IPS-20b (cell line): Measurements from ENCODE around the gene TCF7L1.
A peak's percentile ranks its signal among the peaks of the same experiment; 100 is the strongest.

ENCODE experiments used
- H3K27ac ChIP-seq: one replicate; pipeline ENCODE4 v1.5.1; 2013; ENCODE audit warnings: low read length
- H3K27me3 ChIP-seq: 2 replicates; pipeline ENCODE4 v1.6.1; 2013; ENCODE audit warnings: mild to moderate bottlenecking, low read length, inconsistent platforms; ENCODE audit not compliant: insufficient read depth
- H3K36me3 ChIP-seq: 2 replicates; pipeline ENCODE4 v1.6.1; 2013; ENCODE audit warnings: low read depth, mild to moderate bottlenecking, inconsistent platforms, low read length, moderate library complexity; ENCODE audit not compliant: insufficient read depth
- H3K4me1 ChIP-seq: 2 replicates; pipeline ENCODE4 v1.6.1; 2013; ENCODE audit warnings: mild to moderate bottlenecking, control low read depth, inconsistent platforms, low read length, moderate library complexity; ENCODE audit not compliant: insufficient read depth
- H3K4me3 ChIP-seq: 2 replicates; pipeline ENCODE4 v1.5.1; 2013; ENCODE audit warnings: mild to moderate bottlenecking, low read length, inconsistent platforms
- H3K9ac ChIP-seq: 2 replicates; pipeline ENCODE4 v1.6.1; 2013; ENCODE audit warnings: low read depth, mild to moderate bottlenecking, inconsistent platforms, low read length, moderate library complexity
- H3K9me3 ChIP-seq: 2 replicates; pipeline ENCODE4 v1.6.1; 2013; ENCODE audit warnings: mild to moderate bottlenecking, low read depth, low read length, inconsistent platforms; ENCODE audit not compliant: insufficient read depth

Gene TCF7L1

GRCh38 chr2:85178154-85178553 lies 45.0 kb downstream of the TCF7L1 start:
- Histone ChIP-seq H3K36me3 (peaks cover 19% of the 10 kb centered on the region; the same call in 1 of the 2 replicates), H3K27me3 (no peaks in the 10 kb centered on the region), H3K4me1 (peaks cover 52% of the 10 kb centered on the region), H3K9me3 (no peaks in the 10 kb centered on the region), H3K9ac (peak overlapping the region; percentile 43; the same call in 1 of the 2 replicates), H3K27ac (peak overlapping the region; percentile 25), H3K4me3 (no peak overlapping the region)

GRCh38 chr2:85178980-85179411 lies 45.8 kb downstream of the TCF7L1 start:
- Histone ChIP-seq H3K9me3 (no peaks in the 10 kb centered on the region), H3K27me3 (no peaks in the 10 kb centered on the region), H3K4me1 (peaks cover 52% of the 10 kb centered on the region), H3K4me3 (peak overlapping the region; percentile 33; the same call in 1 of the 2 replicates), H3K27ac (no peak overlapping the region), H3K9ac (peak overlapping the region; percentile 43; the same call in 1 of the 2 replicates), H3K36me3 (peaks cover 19% of the 10 kb centered on the region; the same call in 1 of the 2 replicates)

DNA sequence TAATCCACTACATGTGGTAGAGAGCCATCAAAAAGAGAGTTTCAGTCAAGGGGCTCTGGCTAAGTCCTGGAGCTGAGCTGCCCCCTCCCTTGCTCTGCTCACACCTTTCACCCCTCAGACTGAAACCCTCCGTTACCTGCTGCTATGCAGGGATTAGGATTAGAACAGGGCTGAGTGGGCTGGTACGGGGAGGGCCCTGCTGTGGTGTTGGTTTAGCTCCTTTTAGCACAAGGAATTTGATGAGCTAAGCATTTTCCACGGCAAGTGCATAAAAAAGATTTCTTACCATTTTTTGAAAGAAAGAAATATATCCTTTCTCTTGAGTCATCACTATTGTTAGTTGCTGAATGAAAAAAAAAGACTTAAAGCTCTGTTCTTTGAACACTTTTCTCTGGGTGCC lies 46.3 kb downstream of the TCF7L1 start:
- peaks cover 19% of the 10 kb centered on the region; the same call in 1 of the 2 replicates for H3K36me3 ChIP-seq
- H3K9ac ChIP-seq = no peak overlapping the region
- peak overlapping the region; percentile 33; the same call in 1 of the 2 replicates for H3K4me3 ChIP-seq
- H3K4me1 ChIP-seq = peaks cover 52% of the 10 kb centered on the region
- no peaks in the 10 kb centered on the region for H3K27me3 ChIP-seq
- H3K27ac ChIP-seq = no peak overlapping the region
- H3K9me3 ChIP-seq = no peaks in the 10 kb centered on the region

- Histone ChIP-seq H3K4me3 (no peak overlapping the region), H3K9ac (peak overlapping the region; percentile 47; the same call in 1 of the 2 replicates), H3K36me3 (peaks cover 19% of the 10 kb centered on the region; the same call in 1 of the 2 replicates), H3K27me3 (no peaks in the 10 kb centered on the region), H3K9me3 (no peaks in the 10 kb centered on the region), H3K27ac (no peak overlapping the region), H3K4me1 (peaks cover 42% of the 10 kb centered on the region)
Observed at GRCh38 chr2:85180322-85181133, 47.3 kb downstream of the TCF7L1 start.

DNA sequence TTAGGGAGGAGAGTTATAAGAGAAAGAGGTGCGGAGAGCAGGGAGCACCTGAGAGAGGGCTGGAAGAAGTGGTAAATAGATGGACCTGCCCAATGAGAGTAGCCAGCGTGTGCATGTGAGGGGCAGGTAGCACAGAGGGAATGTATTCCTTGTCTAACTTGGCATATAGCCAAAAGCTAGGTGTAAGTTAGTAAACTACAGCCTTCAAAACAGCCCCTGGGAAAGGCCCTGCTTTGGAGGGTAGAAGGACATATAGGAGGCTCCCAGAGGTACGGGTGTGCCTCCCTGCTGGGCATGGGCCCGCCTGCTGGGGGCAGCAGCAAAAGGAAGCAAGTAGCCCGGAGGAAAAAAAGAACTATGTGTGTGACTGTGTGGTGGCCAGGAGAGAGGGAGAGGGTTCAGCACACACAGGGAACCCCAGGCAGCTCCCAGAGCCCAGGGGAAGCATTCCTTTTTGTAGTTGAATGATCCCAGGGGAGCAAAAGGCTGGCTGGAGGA lies 48.0 kb downstream of the TCF7L1 start:
- Histone ChIP-seq H3K9ac (peak overlapping the region; percentile 47; the same call in 1 of the 2 replicates), H3K9me3 (no peaks in the 10 kb centered on the region), H3K4me1 (peaks cover 38% of the 10 kb centered on the region), H3K27me3 (no peaks in the 10 kb centered on the region), H3K4me3 (no peak overlapping the region), H3K36me3 (peaks cover 19% of the 10 kb centered on the region; the same call in 1 of the 2 replicates), H3K27ac (no peak overlapping the region)

DNA sequence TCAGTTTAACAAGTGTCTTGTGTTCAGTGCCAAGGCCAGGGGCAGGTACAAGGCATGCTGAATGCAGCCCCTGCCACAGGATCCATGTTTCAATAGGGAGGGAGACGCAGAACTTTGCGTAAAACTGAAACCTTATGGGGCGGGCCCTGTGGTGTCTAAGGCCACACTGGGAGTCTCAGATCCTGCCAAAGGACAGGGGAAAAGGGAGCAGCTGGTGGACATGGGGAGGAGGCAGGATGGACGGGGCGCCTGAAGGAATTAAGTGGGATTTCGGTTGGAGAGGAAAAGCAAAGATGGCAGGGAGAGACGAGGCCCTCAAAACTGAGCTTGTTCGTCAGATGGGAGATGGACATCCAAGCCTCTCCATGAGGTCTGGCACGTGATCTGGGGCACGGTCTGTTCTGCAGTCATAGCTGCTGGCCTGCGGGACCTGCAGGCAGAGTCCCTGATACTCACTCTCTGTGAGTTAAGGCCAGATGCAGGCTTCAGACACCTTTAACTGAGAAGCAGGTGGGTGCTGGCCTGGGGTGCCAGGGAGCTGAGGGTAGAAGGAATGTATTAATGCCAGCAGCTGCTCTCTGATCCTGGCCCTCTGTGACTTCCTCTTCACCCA lies 48.8 kb downstream of the TCF7L1 start:
- Histone ChIP-seq H3K4me3 (no peak overlapping the region), H3K27me3 (no peaks in the 10 kb centered on the region), H3K9me3 (no peaks in the 10 kb centered on the region), H3K27ac (no peak overlapping the region), H3K36me3 (peaks cover 24% of the 10 kb centered on the region; the same call in 1 of the 2 replicates), H3K9ac (peak overlapping the region; percentile 47; the same call in 1 of the 2 replicates), H3K4me1 (peaks cover 38% of the 10 kb centered on the region)

DNA sequence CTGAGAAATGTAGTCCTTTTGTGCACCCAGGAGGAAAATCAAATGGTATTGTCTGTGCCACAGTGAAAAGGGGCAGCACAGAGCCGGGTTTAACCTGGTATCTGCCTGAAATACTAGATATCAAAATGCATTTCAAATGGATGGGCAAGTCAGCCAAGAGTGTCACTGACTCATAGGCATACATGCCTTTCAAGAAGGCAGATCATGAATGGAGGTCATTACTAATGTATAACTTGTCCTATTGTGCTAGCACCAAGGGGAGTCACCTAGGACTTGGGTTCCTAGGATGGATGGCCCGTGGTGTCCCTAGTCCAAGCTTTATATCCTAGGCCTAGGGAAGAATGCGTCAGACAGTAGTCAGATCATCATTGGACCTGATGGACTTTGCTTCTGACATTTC lies 49.9 kb downstream of the TCF7L1 start:
- no peak overlapping the region for H3K4me3 ChIP-seq
- H3K9me3 ChIP-seq = no peaks in the 10 kb centered on the region
- H3K27me3 ChIP-seq = no peaks in the 10 kb centered on the region
- H3K36me3 ChIP-seq = peaks cover 27% of the 10 kb centered on the region; the same call in 1 of the 2 replicates
- H3K27ac ChIP-seq = no peak overlapping the region
- H3K9ac ChIP-seq = no peak overlapping the region
- H3K4me1 ChIP-seq = peaks cover 32% of the 10 kb centered on the region

GRCh38 chr2:85183479-85183878 lies 50.3 kb downstream of the TCF7L1 start:
- Histone ChIP-seq H3K27ac (no peak overlapping the region), H3K4me3 (no peak overlapping the region), H3K36me3 (peaks cover 23% of the 10 kb centered on the region; the same call in 1 of the 2 replicates), H3K4me1 (peaks cover 32% of the 10 kb centered on the region), H3K9me3 (no peaks in the 10 kb centered on the region), H3K9ac (no peak overlapping the region), H3K27me3 (no peaks in the 10 kb centered on the region)

DNA sequence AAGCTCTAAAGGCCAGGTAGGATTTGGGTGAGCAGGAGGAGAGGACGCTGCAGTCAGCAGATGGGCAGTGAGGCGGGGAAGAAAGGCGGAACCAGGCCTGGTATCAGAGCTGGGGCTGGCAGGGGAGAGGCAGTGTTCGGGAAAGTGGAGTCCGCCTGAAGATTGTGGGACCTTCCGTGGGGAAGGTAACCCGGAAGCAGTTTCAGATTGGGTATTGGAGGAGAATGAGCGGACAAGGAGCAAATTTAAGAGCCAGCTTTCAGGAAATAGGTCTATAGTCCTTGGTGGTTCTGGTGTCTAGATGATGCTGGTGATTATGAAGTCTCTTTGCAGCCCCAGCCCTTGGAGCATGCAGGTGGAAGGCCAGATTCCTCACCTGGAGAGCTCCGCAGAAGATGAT lies 51.0 kb downstream of the TCF7L1 start:
- H3K36me3 ChIP-seq = peaks cover 23% of the 10 kb centered on the region; the same call in 1 of the 2 replicates
- no peaks in the 10 kb centered on the region for H3K27me3 ChIP-seq
- H3K4me3 ChIP-seq = no peak overlapping the region
- H3K4me1 ChIP-seq = peaks cover 32% of the 10 kb centered on the region
- H3K27ac ChIP-seq = no peak overlapping the region
- no peaks in the 10 kb centered on the region for H3K9me3 ChIP-seq
- H3K9ac ChIP-seq = no peak overlapping the region

DNA sequence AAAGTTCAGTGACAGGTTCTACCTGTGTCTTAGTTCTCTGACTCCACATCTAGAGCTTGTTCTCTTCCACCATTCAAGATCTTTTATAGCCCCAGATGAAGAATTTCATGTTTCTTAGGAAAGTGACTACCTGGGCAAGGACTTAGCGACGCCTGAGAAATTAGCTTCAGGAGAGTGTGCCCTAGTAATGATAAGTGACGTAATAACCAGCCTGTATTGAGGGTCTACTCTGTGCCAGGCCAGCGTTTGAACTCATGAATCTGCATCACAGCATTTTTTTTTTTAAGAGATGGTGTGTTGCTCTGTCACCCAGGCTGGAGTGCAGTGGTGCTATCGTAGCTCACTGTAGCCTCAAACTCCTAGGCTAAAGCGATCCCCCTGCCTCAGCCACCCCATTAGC lies 51.8 kb downstream of the TCF7L1 start:
- Histone ChIP-seq H3K4me1 (peaks cover 25% of the 10 kb centered on the region), H3K4me3 (no peak overlapping the region)

DNA sequence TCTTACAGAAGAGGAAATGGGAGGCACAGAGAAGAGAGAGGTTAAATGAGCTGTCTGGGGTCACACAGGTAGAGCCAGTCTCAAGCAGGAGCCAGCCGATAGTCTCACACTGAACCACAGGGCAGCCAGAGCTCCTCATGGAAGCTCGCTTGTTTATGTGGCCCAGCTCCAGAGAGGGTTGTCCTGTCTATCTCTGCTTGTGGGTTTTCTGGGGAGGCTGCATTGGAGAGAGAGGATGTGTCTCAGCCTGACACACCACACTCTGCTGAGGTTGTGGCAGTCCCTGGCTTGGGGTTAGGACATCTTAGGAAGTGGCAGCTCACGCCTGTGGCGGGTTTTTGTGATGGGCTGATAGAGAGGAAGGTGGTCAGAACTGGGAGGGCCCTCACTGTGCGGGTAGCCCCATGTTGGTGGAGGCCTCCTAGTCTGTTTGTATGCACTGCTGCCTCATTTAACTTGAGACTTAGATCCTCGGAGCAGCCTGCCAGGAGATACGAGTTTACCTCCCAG lies 52.3 kb downstream of the TCF7L1 start:
- H3K27ac ChIP-seq = no peak overlapping the region
- H3K36me3 ChIP-seq = peaks cover 21% of the 10 kb centered on the region; the same call in 1 of the 2 replicates
- H3K4me3 ChIP-seq = no peak overlapping the region
- no peaks in the 10 kb centered on the region for H3K27me3 ChIP-seq
- H3K9me3 ChIP-seq = no peaks in the 10 kb centered on the region
- H3K4me1 ChIP-seq = peaks cover 21% of the 10 kb centered on the region
- no peak overlapping the region for H3K9ac ChIP-seq

More for the DNA sequence above, 51.8 kb downstream of the TCF7L1 start:
- H3K9ac ChIP-seq = no peak overlapping the region
- peak overlapping the region; percentile 28 for H3K27ac ChIP-seq
- H3K27me3 ChIP-seq = no peaks in the 10 kb centered on the region
- no peaks in the 10 kb centered on the region for H3K9me3 ChIP-seq
- peaks cover 23% of the 10 kb centered on the region; the same call in 1 of the 2 replicates for H3K36me3 ChIP-seq
